Left cardiac atrium (tissue), 2 donors: ENCODE data around the gene PMPCB. TPM values are rescaled to one million over a fixed set of nuclear protein-coding genes. Genes with fewer than 3 reads are reported as not detected.

Experiments
- total RNA-seq, 2 donors: library from RNA; stranded (reverse); fragmentation: NEBNext Ultra II Directional; extraction: Animal tissue kit (Norgen Biotek cat#: 25700); gene quantifications; one replicate each; pipeline ENCODE4 v1.2.1, GENCODE V29; 2021
- donor health status: DM: no; HTN: yes; CAD: no; lungs with severe emphysema.
- donor health status: DM: yes; HTN: yes; CAD: no.

PMPCB gene
- total RNA-seq, 2 donors from 2014 or later: 49.2 to 55.9 TPM

Other genes starting within 250 kb of the PMPCB start
- gene FBXL13, start 222.6 kb upstream of the PMPCB start, total RNA-seq: under 1 TPM; 0.65 to 0.68 TPM
- 10 to 100 TPM; 21.2 to 22.7 TPM for gene ARMC10, start 222.3 kb upstream of the PMPCB start, total RNA-seq
- 1 to 10 TPM; 5.3 to 9.7 TPM for gene NAPEPLD, start 148.3 kb upstream of the PMPCB start, total RNA-seq
- gene DNAJC2, start 47.3 kb downstream of the PMPCB start, total RNA-seq: 10 to 100 TPM; 12.3 to 15.8 TPM
- 100 to 1,000 TPM; 105 to 115 TPM for gene PSMC2, start 50.2 kb downstream of the PMPCB start, total RNA-seq
- not detected for gene SLC26A5, start 148.8 kb downstream of the PMPCB start, total RNA-seq